ENCODE data around the gene PCDHGA11. TPM values are rescaled to one million over a fixed set of nuclear protein-coding genes. Genes with fewer than 3 reads are reported as not detected.
"Not testable (repeated sequence)": the region's sequence is repeated elsewhere in the genome, so short reads cannot be mapped to it uniquely, and the experiment has no call there.

The PCDHGA11 gene
- total RNA-seq, 1 experiment from 2014 or later: 8.4 TPM

DNA sequence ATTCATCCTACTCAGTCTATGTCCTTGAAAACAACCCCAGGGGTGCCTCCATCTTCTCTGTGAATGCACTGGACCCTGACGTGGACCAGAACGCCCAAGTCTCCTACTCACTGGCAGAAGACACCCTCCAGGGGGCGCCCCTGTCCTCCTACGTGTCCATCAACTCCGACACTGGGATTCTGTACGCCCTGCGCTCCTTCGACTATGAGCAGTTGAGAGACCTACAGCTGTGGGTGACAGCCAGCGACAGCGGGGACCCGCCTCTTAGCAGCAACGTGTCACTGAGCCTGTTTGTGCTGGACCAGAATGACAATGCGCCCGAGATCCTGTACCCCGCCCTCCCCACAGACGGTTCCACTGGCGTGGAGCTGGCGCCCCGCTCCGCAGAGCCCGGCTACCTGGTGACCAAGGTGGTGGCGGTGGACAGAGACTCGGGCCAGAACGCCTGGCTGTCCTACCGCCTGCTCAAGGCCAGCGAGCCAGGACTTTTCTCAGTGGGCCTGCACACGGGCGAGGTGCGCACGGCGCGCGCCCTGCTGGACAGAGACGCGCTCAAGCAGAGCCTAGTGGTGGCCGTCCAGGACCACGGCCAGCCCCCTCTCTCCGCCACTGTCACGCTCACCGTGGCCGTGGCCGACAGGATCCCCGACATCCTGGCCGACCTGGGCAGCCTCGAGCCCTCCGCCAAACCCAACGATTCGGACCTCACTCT is 45.3 kb upstream of the PCDHGA11 start:
- TF ChIP-seq, protein P1, sequence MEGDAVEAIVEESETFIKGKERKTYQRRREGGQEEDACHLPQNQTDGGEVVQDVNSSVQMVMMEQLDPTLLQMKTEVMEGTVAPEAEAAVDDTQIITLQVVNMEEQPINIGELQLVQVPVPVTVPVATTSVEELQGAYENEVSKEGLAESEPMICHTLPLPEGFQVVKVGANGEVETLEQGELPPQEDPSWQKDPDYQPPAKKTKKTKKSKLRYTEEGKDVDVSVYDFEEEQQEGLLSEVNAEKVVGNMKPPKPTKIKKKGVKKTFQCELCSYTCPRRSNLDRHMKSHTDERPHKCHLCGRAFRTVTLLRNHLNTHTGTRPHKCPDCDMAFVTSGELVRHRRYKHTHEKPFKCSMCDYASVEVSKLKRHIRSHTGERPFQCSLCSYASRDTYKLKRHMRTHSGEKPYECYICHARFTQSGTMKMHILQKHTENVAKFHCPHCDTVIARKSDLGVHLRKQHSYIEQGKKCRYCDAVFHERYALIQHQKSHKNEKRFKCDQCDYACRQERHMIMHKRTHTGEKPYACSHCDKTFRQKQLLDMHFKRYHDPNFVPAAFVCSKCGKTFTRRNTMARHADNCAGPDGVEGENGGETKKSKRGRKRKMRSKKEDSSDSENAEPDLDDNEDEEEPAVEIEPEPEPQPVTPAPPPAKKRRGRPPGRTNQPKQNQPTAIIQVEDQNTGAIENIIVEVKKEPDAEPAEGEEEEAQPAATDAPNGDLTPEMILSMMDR (IDR thresholded peaks at IDR 0.05): 0 out of 2 replicates have a peak, but pooled peaks have one; percentile 21

DNA sequence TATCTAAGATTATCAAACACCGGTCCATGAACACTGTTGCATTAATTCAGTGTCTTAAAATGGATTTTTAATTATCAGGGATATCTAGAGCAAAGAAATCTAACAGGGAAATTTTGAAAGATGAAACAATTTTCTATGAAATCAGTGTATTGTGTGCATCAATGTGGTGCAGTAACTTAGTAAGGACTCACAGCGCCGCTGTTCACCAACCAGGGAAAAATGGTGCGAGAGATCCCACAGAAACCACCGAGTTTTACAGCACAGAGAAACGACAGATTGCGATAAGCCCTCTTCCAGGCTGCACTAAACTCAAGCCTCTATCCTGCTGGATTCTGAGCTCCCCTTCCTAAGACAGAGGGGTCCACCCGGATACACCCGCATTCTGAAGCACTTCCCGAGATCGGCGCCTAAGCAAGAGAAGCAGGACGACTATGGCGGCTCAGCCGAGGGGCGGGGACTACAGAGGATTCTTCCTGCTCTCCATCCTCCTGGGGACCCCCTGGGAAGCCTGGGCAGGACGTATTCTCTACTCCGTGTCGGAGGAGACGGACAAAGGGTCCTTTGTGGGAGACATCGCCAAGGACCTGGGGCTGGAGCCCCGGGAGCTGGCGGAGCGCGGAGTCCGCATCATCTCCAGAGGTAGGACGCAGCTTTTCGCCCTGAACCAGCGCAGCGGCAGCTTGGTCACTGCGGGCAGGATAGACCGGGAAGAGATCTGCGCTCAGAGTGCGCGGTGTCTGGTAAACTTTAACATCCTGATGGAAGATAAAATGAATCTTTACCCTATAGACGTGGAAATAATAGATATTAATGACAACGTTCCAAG is 38.2 kb upstream of the PCDHGA11 start, which contains the start of gene PCDHGA7:
Gene PCDHGA7 (plus strand): TSS at position 274 of the 826 bp plus-strand sequence. CDS start 158 bp downstream, at position 432.
- no peak for TF ChIP-seq ZNF317 (CRISPR knock-in tag; IDR thresholded peaks at IDR 0.05; ENCODE audit: borderline replicate concordance, low read depth)
- TF ChIP-seq SMAD4 (CRISPR knock-in tag; IDR thresholded peaks at IDR 0.05): no peak
- TF ChIP-seq GABPB1 (CRISPR knock-in tag; IDR thresholded peaks at IDR 0.05): no peak
- TF ChIP-seq, protein P2, sequence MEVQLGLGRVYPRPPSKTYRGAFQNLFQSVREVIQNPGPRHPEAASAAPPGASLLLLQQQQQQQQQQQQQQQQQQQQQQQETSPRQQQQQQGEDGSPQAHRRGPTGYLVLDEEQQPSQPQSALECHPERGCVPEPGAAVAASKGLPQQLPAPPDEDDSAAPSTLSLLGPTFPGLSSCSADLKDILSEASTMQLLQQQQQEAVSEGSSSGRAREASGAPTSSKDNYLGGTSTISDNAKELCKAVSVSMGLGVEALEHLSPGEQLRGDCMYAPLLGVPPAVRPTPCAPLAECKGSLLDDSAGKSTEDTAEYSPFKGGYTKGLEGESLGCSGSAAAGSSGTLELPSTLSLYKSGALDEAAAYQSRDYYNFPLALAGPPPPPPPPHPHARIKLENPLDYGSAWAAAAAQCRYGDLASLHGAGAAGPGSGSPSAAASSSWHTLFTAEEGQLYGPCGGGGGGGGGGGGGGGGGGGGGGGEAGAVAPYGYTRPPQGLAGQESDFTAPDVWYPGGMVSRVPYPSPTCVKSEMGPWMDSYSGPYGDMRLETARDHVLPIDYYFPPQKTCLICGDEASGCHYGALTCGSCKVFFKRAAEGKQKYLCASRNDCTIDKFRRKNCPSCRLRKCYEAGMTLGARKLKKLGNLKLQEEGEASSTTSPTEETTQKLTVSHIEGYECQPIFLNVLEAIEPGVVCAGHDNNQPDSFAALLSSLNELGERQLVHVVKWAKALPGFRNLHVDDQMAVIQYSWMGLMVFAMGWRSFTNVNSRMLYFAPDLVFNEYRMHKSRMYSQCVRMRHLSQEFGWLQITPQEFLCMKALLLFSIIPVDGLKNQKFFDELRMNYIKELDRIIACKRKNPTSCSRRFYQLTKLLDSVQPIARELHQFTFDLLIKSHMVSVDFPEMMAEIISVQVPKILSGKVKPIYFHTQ (CRISPR knock-in tag; IDR thresholded peaks at IDR 0.05): no peak
- no peak for TF ChIP-seq ZNF416 (CRISPR knock-in tag; IDR thresholded peaks at IDR 0.05)
- TF ChIP-seq NFE2L1 (CRISPR knock-in tag; IDR thresholded peaks at IDR 0.05): no peak
- Mint-ChIP-seq H3K27me3 (ENCODE audit: low read depth) (peaks cover 18% of the 10 kb centered on the region), H3K27ac (peak within 1 kb of the TSS; percentile 74; the same call in 1 of the 2 replicates), H3K4me3 (peak within 1 kb of the TSS; percentile 84), H3K36me3 (peaks cover 30% of the 10 kb centered on the region), H3K9me3 (peaks cover 42% of the 10 kb centered on the region), H3K4me1 (no peaks in the 10 kb centered on the region)
- CTCF ChIA-PET: interaction anchor here (0.6 to 1.9 kb wide), 12 partner anchors 12 to 247 kb away, joined by 3 to 5 read pairs (median 4); partner anchors contain the start of genes PCDHB14, PCDHB15, PCDHB5 and PCDHGA10
- POLR2A ChIA-PET: no interaction called here
- DNase-seq (ENCODE audit: low spot score) (no peak), ATAC-seq (no peak)

More for the DNA sequence above, 45.3 kb upstream of the PCDHGA11 start:
- H3K4me3 Mint-ChIP-seq; H3K27me3 Mint-ChIP-seq (ENCODE audit: low read depth); H3K4me1 Mint-ChIP-seq; DNase-seq (ENCODE audit: low spot score); H3K27ac Mint-ChIP-seq; POLR2A ChIA-PET: not testable (repeated sequence)
- H3K36me3 Mint-ChIP-seq: peaks cover 54% of the 10 kb centered on the region
- H3K9me3 Mint-ChIP-seq: peaks cover 53% of the 10 kb centered on the region
- ATAC-seq: peak; percentile 41
- CTCF ChIA-PET: interaction anchor here (0.6 to 2.6 kb wide), 6 partner anchors 12 to 188 kb away, joined by 3 to 19 read pairs (median 6); partner anchors contain the start of genes PCDHGA10 and PCDHGB4

DNA sequence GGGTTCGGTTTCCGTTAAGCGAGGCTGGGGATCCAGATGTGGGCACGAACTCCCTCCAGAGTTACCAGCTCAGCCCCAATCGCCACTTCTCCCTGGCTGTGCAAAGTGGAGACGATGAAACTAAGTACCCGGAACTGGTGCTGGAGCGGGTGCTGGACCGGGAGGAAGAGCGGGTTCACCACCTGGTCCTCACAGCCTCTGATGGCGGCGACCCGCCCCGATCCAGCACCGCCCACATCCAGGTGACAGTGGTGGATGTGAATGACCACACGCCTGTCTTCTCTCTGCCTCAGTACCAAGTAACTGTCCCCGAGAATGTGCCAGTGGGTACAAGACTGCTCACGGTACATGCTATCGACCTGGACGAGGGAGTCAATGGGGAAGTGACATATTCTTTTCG is 37.5 kb upstream of the PCDHGA11 start:
- Mint-ChIP-seq H3K27ac (no peak overlapping the region), H3K27me3 (ENCODE audit: low read depth) (peaks cover 20% of the 10 kb centered on the region), H3K4me1 (0 out of 2 replicates have a peak, but pooled peaks cover under 1% of the 10 kb centered on the region), H3K9me3 (peaks cover 44% of the 10 kb centered on the region), H3K4me3 (peak overlapping the region; percentile 84), H3K36me3 (peaks cover 33% of the 10 kb centered on the region)
- TF ChIP-seq, protein P3, sequence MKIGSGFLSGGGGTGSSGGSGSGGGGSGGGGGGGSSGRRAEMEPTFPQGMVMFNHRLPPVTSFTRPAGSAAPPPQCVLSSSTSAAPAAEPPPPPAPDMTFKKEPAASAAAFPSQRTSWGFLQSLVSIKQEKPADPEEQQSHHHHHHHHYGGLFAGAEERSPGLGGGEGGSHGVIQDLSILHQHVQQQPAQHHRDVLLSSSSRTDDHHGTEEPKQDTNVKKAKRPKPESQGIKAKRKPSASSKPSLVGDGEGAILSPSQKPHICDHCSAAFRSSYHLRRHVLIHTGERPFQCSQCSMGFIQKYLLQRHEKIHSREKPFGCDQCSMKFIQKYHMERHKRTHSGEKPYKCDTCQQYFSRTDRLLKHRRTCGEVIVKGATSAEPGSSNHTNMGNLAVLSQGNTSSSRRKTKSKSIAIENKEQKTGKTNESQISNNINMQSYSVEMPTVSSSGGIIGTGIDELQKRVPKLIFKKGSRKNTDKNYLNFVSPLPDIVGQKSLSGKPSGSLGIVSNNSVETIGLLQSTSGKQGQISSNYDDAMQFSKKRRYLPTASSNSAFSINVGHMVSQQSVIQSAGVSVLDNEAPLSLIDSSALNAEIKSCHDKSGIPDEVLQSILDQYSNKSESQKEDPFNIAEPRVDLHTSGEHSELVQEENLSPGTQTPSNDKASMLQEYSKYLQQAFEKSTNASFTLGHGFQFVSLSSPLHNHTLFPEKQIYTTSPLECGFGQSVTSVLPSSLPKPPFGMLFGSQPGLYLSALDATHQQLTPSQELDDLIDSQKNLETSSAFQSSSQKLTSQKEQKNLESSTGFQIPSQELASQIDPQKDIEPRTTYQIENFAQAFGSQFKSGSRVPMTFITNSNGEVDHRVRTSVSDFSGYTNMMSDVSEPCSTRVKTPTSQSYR (CRISPR knock-in tag; IDR thresholded peaks at IDR 0.05): no peak
- TF ChIP-seq, protein P4, sequence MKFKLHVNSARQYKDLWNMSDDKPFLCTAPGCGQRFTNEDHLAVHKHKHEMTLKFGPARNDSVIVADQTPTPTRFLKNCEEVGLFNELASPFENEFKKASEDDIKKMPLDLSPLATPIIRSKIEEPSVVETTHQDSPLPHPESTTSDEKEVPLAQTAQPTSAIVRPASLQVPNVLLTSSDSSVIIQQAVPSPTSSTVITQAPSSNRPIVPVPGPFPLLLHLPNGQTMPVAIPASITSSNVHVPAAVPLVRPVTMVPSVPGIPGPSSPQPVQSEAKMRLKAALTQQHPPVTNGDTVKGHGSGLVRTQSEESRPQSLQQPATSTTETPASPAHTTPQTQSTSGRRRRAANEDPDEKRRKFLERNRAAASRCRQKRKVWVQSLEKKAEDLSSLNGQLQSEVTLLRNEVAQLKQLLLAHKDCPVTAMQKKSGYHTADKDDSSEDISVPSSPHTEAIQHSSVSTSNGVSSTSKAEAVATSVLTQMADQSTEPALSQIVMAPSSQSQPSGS (CRISPR knock-in tag; IDR thresholded peaks at IDR 0.05; ENCODE audit: borderline replicate concordance, low read depth): no peak
- ChIA-PET POLR2A (no interaction called here), CTCF (interaction anchor here (0.8 to 1.9 kb wide), 10 partner anchors 13 to 248 kb away, joined by 3 to 5 read pairs (median 4); partner anchors contain the start of genes PCDHB14, PCDHB15, PCDHB5 and PCDHGA10)
- ATAC-seq (no peak), DNase-seq (ENCODE audit: low spot score) (no peak)
